LNCAP (cell line): ENCODE results near the gene PEAK3.
A peak's percentile ranks its signal among the peaks of the same experiment; 100 is the strongest.

Source experiments
- TF ChIP-seq, protein P1 (sequence below): fragments of 450-650 bp; IDR thresholded peaks from 2 replicates; pipeline ENCODE4 v1.5.1; 2017; ENCODE audit warnings: mild to moderate bottlenecking

Gene PEAK3

DNA sequence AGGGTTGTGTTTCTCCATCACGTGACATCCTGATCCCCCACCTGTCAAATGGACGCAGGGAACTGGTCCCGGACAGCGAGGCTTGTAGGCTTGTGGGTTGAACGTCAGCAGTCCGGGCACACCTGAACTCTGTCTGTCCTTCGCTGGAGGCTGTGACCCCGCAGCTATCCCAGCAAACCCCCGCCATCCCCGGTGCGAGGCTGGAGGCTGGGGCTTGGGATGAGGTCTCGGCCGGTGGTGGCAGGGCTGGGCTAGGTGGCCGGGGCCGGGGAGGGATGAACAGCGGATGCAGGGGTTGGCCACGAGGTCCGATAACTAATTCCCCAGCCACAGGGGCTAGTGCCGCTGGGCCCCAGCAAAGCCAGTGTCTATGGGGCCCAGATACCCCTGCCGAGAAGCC, 37.6 kb upstream of the PEAK3 start:
- TF ChIP-seq, protein P1, sequence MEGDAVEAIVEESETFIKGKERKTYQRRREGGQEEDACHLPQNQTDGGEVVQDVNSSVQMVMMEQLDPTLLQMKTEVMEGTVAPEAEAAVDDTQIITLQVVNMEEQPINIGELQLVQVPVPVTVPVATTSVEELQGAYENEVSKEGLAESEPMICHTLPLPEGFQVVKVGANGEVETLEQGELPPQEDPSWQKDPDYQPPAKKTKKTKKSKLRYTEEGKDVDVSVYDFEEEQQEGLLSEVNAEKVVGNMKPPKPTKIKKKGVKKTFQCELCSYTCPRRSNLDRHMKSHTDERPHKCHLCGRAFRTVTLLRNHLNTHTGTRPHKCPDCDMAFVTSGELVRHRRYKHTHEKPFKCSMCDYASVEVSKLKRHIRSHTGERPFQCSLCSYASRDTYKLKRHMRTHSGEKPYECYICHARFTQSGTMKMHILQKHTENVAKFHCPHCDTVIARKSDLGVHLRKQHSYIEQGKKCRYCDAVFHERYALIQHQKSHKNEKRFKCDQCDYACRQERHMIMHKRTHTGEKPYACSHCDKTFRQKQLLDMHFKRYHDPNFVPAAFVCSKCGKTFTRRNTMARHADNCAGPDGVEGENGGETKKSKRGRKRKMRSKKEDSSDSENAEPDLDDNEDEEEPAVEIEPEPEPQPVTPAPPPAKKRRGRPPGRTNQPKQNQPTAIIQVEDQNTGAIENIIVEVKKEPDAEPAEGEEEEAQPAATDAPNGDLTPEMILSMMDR = no peak

DNA sequence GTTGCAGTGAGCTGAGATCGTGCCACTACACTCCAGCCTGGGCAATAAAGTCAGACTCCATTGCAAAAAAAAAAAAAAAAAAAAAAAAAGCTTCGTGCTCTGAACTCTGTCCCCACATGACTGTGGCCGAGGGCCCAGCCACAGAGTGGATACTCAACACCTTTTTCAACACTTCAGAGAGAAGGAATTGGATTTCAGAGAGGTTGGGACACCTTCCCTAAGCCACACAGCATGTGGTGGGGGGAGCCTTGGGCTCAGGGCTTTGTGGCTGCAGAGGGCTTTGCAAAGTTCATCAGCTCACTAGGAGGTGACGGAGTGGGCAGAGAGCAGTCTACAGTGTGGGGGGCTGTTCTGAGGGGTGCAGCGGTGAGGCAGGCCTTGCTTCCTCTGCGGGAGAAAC, 36.9 kb upstream of the PEAK3 start:
- TF ChIP-seq, protein P1 = no peak

DNA sequence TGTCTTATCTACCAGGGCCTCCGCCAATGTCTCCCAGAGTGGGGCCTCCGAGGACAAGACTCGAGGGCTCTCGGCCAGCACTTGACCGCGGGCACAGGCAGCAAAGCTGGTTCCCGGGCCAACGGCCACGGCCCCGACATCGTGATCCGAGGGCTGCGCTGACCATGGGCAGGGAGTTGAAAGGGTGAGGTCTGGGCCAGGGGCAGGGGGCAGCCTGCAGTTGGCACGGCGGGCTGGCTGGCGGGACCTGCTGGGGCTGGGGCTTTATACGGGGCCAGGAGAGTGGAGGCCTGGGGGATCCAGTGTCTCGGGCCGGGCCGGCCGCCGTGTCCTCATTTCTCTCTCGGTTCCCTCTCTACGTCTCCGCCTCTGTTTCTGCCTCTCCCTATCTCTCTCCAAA, 35.8 kb upstream of the PEAK3 start:
- TF ChIP-seq, protein P1 = no peak

DNA sequence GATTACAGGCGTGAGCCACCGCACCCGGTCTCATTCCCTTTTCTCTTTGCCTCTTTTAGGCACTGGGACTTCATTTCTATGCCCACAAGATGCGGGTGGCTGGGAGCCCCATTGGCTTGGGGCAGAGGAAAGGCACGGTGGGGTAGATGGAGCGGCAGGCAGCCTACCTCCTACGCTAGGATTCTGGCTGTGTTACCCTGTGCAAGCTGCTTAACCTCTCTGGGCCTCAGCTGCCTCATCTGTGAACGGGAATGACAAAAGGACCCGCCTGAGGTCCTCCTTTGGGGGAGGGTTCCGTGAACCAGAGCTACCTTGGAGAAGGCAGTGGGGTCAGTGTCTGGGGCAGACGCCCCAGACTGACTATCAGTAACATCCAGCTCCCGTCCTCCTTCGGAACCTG, 35.3 kb upstream of the PEAK3 start:
- TF ChIP-seq, protein P1 = no peak

DNA sequence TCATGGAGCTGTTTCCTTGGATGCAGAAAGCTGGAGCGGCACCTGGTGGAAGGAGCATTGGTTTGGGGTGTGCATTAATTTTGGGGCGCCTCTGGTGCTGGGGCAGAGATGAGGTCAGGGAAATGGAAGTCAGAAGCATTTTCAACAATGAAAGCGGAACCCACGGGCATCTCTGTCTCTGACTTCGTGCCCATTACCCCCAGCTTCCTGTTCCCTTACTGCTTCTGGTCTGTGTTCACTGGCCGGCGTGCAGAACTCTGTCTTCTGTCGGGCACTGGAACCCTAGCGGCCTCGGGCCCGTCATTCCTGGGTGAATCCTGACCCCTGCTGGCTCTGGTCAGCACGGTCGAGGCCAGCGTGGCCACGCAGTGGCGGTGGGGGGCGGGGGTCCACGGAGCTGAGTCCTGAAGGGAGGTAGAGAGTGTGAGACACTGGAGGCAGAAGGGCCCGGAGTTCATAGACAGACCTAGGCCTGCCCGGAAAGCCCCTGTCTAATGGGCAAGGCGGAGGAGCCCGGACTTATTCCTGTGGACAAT, 33.9 kb upstream of the PEAK3 start:
- TF ChIP-seq, protein P1 = peak; percentile 73

DNA sequence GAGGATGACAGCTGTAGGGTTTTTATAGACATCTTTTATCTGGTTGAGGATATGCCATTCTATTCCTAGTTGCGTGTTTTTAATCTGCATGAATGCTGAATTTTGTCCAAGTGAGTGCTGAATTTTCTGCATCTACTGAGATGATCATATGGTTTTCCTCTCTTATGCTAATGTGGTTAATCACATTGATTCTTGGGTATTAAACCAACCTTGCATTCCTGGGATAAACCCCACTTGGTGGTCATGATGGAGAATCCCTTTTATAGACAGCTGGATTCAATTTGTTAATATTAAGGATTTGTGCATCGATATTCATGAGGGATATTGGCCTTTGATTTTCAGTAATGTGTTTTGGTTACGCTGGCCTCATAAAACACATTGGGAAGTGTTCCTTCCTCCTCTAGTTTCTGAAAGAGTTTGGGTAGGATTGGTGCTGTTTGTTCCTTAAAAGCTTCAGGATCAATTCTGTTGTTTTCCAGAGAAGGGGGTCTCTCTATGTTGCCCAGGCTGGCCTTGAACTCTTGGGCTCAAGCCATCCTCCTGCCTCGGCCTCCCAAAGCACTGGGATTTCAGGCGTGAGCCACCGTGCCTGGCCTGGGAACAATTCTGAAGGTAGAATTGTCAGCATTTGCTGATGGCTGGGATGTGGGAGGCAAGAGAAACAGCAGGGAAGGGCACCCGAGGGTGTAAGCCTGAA, 33.3 kb upstream of the PEAK3 start:
- TF ChIP-seq, protein P1 = no peak

DNA sequence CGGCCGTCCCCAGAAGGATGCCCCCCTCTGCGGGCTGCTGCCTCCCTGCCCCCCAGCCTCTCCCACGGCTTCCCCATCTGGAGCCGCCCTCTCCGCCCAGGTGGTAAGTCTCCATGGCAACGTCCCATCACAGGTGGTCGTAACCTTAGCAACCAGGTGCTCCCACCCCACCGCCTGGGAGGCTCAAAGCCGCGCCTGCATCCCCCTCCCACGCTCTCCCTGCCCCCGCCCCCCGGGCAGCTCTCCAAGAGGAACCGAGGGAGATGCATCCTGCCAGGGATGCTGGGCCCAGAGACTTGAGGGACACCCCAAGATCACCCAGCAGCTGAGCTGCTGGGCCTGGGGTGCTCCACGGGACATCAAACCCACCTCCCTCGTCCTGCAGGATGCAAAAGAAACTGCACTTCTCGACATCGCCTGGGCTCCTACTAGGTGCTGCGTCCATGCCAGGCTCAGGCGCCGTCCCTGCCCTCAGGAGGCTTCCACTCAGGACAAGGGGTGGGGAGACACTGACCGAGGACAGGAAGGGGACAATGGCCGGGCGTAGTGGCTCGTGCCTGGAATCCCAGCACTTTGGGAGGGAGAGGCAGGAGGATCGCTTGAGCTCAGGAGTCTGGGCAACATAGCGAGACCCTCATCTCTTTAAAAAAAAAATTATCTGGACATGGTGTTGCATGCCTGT, 31.0 kb upstream of the PEAK3 start:
- TF ChIP-seq, protein P1 = no peak
